Brain microvascular endothelial cell (primary cell): Measurements from ENCODE around the gene NDUFB2.
"Not testable (repeated sequence)": the region's sequence is repeated elsewhere in the genome, so short reads cannot be mapped to it uniquely, and the experiment has no call there.

Source experiments
- DNase-seq: peaks from one replicate; pipeline ENCODE4 v3.0.0-alpha.2; 2020
- H3K27ac ChIP-seq: fragments of 250-450 bp; sonication (Bioruptor Pico); 2 replicates; pipeline ENCODE4 v1.5.1; 2020; ENCODE audit warnings: mild to moderate bottlenecking, moderate library complexity
- H3K27me3 ChIP-seq: fragments of 250-450 bp; sonication (Bioruptor Pico); replicated peaks from 2 replicates; pipeline ENCODE4 v1.5.1; 2020; ENCODE audit warnings: mild to moderate bottlenecking
- H3K36me3 ChIP-seq: fragments of 250-450 bp; sonication (Bioruptor Pico); replicated peaks from 2 replicates; pipeline ENCODE4 v1.5.1; 2020; ENCODE audit warnings: mild to moderate bottlenecking
- H3K4me3 ChIP-seq: 2 replicates; pipeline ENCODE4 v1.5.1; 2011; ENCODE audit warnings: low read depth, mild to moderate bottlenecking, control low read depth, low read length, moderate library complexity
- in situ Hi-C: cut with HindIII; loops from 2 replicates; pipeline ENCODE4 v1.10.0; 2017; ENCODE audit warnings: low sequenced_read_pairs, low pct_ligation_motif_present
- TF ChIP-seq, protein P1 (sequence below): IDR thresholded peaks from 2 replicates; pipeline ENCODE4 v1.5.1; 2011; ENCODE audit warnings: low read depth, mild to moderate bottlenecking, moderate library complexity, low read length, control low read depth, inconsistent platforms; ENCODE audit errors: missing control alignments

The NDUFB2 gene

DNA sequence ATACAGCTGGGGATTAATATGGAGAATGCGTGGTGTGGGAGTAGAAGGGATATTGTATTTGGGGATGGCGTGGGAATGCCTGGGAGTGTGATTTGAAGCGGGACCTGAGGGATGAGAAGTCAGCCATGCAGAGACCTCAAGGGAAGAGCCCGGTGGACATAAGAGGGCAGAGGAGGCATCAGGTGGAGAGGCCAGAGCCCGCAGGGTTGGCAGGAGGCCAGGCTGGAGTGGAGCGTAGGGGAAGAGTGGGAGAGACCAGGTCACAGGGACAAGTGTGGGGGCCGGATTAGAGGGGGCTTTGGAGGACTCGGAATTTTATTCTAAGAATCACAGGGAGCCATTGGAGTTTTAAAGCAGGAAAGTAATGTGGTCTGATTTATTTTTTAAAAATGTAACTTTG is 2.0 kb downstream of the NDUFB2 start:
- H3K36me3 ChIP-seq: peaks cover 1% of the 10 kb centered on the region
- H3K4me3 ChIP-seq: no peak overlapping the region
- TF ChIP-seq, protein P1, sequence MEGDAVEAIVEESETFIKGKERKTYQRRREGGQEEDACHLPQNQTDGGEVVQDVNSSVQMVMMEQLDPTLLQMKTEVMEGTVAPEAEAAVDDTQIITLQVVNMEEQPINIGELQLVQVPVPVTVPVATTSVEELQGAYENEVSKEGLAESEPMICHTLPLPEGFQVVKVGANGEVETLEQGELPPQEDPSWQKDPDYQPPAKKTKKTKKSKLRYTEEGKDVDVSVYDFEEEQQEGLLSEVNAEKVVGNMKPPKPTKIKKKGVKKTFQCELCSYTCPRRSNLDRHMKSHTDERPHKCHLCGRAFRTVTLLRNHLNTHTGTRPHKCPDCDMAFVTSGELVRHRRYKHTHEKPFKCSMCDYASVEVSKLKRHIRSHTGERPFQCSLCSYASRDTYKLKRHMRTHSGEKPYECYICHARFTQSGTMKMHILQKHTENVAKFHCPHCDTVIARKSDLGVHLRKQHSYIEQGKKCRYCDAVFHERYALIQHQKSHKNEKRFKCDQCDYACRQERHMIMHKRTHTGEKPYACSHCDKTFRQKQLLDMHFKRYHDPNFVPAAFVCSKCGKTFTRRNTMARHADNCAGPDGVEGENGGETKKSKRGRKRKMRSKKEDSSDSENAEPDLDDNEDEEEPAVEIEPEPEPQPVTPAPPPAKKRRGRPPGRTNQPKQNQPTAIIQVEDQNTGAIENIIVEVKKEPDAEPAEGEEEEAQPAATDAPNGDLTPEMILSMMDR: no peak
- no peak for DNase-seq
- no peak overlapping the region for H3K27ac ChIP-seq
- in situ Hi-C loops: no loop called here
- H3K27me3 ChIP-seq: no peaks in the 10 kb centered on the region

DNA sequence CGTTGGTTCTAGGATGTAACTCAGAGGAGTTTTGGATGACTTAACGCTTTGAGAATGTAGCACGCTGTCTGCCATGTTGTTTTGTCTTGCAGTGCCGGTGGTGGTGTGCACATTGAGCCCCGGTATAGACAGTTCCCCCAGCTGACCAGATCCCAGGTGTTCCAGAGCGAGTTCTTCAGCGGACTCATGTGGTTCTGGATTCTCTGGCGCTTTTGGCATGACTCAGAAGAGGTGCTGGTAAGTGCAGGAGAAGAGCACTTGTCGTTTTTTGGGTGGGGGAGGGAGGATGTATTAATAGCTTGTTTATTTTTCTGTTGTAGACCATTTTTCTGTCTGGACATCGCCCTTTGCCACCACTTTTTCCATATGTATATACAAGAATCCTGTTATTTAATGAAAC is 6.3 kb downstream of the NDUFB2 start:
- Histone ChIP-seq H3K27ac (no peak overlapping the region), H3K27me3 (no peaks in the 10 kb centered on the region), H3K36me3 (peaks cover 28% of the 10 kb centered on the region), H3K4me3 (no peak overlapping the region)
- TF ChIP-seq, protein P1: no peak
- no peak for DNase-seq
- in situ Hi-C loops: no loop called here

DNA sequence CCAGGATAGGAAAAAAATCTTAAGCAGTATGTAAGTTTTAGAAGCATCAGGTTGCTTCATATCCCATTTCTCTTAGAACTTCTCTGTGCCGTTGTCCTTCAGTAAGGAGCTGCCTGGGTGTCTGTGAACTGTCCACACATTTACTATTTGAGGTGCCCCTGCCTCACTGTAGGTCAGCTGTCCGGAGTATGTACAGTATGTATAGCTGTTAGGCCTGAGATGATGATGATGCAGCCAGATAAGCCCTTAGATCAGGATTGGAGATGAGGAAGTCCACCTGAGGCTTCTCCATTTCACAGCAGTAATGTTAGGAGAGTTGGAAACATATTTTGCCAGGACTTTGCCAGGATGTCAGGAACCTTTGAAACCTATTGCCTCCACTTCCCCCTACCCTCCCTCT is 7.7 kb downstream of the NDUFB2 start:
- in situ Hi-C loops: no loop called here
- Histone ChIP-seq H3K27ac (no peak overlapping the region), H3K27me3 (no peaks in the 10 kb centered on the region), H3K4me3 (no peak overlapping the region), H3K36me3 (peaks cover 28% of the 10 kb centered on the region)
- DNase-seq: no peak
- TF ChIP-seq, protein P1: no peak

DNA sequence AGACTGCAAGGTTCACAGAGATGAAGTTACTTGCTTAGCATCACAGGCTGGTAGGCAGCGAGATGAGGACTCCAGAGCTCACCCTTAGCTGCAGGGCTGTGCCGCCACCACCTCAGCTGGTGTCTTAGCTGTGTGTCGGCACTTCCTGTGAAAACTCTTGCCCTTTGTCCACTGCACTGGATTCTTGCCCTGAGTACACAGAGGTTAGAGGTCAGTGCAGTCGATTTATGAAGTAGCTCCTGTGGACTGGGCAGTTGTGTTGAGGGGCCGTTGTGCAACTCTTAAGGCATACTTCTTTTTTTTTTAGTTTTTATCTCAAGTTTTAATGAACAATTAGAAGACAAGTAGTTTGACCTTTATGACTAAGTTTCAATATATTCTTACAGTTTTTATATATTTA is 10.6 kb downstream of the NDUFB2 start:
- TF ChIP-seq, protein P1: no peak
- no peak overlapping the region for H3K4me3 ChIP-seq
- H3K27ac ChIP-seq: no peak overlapping the region
- H3K36me3 ChIP-seq: peaks cover 28% of the 10 kb centered on the region
- in situ Hi-C loops: no loop called here
- no peak for DNase-seq
- H3K27me3 ChIP-seq: no peaks in the 10 kb centered on the region

DNA sequence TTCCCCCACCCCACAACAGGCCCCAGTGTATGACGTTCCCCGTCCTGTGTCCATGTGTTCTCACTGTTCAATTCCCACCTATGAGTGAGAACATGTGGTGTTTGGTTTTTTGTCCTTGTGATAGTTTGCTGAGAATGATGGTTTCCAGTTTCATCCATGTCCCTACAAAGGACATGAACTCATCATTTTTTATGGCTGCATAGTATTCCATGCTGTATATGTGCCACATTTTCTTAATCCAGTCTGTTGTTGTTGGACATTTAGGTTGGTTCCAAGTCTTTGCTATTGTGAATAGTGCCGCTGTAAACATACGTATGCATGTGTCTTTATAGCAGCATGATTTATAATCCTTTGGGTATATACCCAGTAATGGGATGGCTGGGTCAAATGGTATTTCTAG is 12.3 kb downstream of the NDUFB2 start:
- in situ Hi-C loops, H3K27ac ChIP-seq, H3K4me3 ChIP-seq, H3K27me3 ChIP-seq, DNase-seq: not testable (repeated sequence)
- peaks cover 24% of the 10 kb centered on the region for H3K36me3 ChIP-seq

DNA sequence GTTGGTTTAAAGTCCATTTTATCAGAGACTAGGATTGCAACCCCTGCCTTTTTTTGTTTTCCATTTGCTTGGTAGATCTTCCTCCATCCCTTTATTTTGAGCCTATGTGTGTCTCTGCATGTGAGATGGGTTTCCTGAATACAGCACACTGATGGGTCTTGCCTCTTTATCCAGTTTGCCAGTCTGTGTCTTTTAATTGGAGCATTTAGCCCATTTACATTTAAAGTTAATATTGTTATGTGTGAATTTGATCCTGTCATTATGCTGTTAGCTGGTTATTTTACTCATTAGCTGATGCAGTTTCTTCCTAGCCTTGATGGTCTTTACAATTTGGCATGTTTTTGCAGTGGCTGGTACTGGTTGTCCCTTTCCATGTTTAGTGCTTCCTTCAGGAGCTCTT is 15.9 kb downstream of the NDUFB2 start:
- H3K27me3 ChIP-seq, H3K27ac ChIP-seq, H3K36me3 ChIP-seq, DNase-seq, in situ Hi-C loops, H3K4me3 ChIP-seq: not testable (repeated sequence)

DNA sequence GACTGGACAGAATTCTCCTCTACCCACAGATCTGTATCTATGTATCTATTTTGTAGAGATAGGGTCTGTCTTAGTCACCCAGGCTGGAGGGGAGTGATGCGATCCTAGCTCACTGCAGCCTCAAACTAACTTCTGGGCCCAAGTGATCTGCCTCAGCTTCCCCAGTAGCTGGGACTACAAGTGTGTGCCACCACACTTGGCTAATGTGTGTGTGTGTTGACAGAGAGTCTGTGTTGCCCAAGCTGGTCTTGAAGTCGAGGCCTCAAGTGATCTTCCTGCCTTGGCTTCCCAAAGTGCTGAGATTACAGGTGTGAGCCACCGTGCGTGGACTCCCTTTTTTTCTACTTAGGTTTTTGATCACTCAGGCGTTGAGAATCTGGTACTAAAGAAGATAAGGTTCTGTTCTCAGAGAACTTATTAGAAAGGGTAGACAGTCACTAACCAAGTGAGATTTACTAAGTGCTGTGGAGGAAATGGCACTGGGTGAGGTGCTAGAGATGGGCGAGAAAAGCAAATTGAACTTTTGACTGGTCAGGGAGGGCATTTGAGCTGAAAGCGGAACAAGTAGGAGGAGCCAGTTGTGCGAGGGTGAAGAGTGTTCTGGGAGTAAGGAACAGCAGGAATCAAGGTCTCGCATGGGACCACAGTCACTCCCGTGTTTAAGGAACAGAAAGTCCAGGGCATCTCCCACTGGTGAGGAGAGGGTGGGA is 18.0 kb downstream of the NDUFB2 start:
- DNase-seq: no peak
- H3K36me3 ChIP-seq: no peaks in the 10 kb centered on the region
- H3K27me3 ChIP-seq: no peaks in the 10 kb centered on the region
- H3K27ac ChIP-seq: no peak overlapping the region
- H3K4me3 ChIP-seq: no peak overlapping the region
- in situ Hi-C loops: no loop called here
- TF ChIP-seq, protein P1: no peak
